ENCODE results near the gene HBQ1. TPM values are rescaled to one million over a fixed set of nuclear protein-coding genes. Genes with fewer than 3 reads are reported as not detected.
"Not testable (repeated sequence)": the region's sequence is repeated elsewhere in the genome, so short reads cannot be mapped to it uniquely, and the experiment has no call there.

HBQ1 gene
- polyA plus RNA-seq (ENCODE audit: insufficient read length in 4 of 4): under 1 TPM; 0.51 to 0.90 (median 0.78) TPM

- no peak for DNase-seq (ENCODE audit: low read depth in 4 of 4, low spot score in 3 of 4)
Measured at GRCh38 chr16:180101-180675, at the start of gene HBQ1. Gene HBQ1, plus strand, starts transcription at chr16:180459. Its CDS starts 28 bp downstream, at chr16:180487.

GRCh38 chr16:130533-131173, 49.6 kb upstream of the HBQ1 start:
- DNase-seq (ENCODE audit: low read depth in 4 of 4, low spot score in 3 of 4): no peak

GRCh38 chr16:132120-132519, 48.1 kb upstream of the HBQ1 start:
- no peak for DNase-seq (ENCODE audit: low read depth in 4 of 4, low spot score in 3 of 4)

- no peak for DNase-seq (ENCODE audit: low read depth in 4 of 4, low spot score in 3 of 4)
Measured at GRCh38 chr16:133716-134115, 46.5 kb upstream of the HBQ1 start.

- DNase-seq (ENCODE audit: low read depth in 4 of 4, low spot score in 3 of 4): no peak
Measured at GRCh38 chr16:138049-138417, 42.2 kb upstream of the HBQ1 start.

- no peak for DNase-seq (ENCODE audit: low read depth in 4 of 4, low spot score in 3 of 4)
Measured at GRCh38 chr16:140175-140857, 39.9 kb upstream of the HBQ1 start.

GRCh38 chr16:142405-142967, 37.8 kb upstream of the HBQ1 start:
- no peak for DNase-seq (ENCODE audit: low read depth in 4 of 4, low spot score in 3 of 4)

- DNase-seq (ENCODE audit: low read depth in 4 of 4, low spot score in 3 of 4): no peak
Measured at GRCh38 chr16:143047-143446, 37.2 kb upstream of the HBQ1 start.

- no peak for DNase-seq (ENCODE audit: low read depth in 4 of 4, low spot score in 3 of 4)
Measured at GRCh38 chr16:143456-143855, 36.8 kb upstream of the HBQ1 start.

- DNase-seq (ENCODE audit: low read depth in 4 of 4, low spot score in 3 of 4): no peak
Measured at GRCh38 chr16:144797-145252, 35.4 kb upstream of the HBQ1 start.

GRCh38 chr16:146646-147045, 33.6 kb upstream of the HBQ1 start:
- DNase-seq (ENCODE audit: low read depth in 4 of 4, low spot score in 3 of 4): no peak

GRCh38 chr16:149024-149660, 31.1 kb upstream of the HBQ1 start:
- DNase-seq (ENCODE audit: low read depth in 4 of 4, low spot score in 3 of 4): no peak

- DNase-seq (ENCODE audit: low read depth in 4 of 4, low spot score in 3 of 4): no peak
Measured at GRCh38 chr16:152141-153128, 27.8 kb upstream of the HBQ1 start, which contains the start of gene HBZ. Gene HBZ, plus strand, starts transcription at chr16:152644. Its CDS starts 266 bp downstream, at chr16:152910.

GRCh38 chr16:153129-153521, 27.1 kb upstream of the HBQ1 start:
- not testable (repeated sequence) for DNase-seq (ENCODE audit: low read depth in 4 of 4, low spot score in 3 of 4)

GRCh38 chr16:153550-154216, 26.6 kb upstream of the HBQ1 start:
- not testable (repeated sequence) for DNase-seq (ENCODE audit: low read depth in 4 of 4, low spot score in 3 of 4)

- DNase-seq (ENCODE audit: low read depth in 4 of 4, low spot score in 3 of 4): no peak
Measured at GRCh38 chr16:154217-155030, 25.8 kb upstream of the HBQ1 start.

- no peak for DNase-seq (ENCODE audit: low read depth in 4 of 4, low spot score in 3 of 4)
Measured at GRCh38 chr16:155031-155398, 25.2 kb upstream of the HBQ1 start.

GRCh38 chr16:159136-159849, 21.0 kb upstream of the HBQ1 start:
- no peak for DNase-seq (ENCODE audit: low read depth in 4 of 4, low spot score in 3 of 4)
